ENCODE measurements around the gene NPLOC4.

NPLOC4 gene

DNA sequence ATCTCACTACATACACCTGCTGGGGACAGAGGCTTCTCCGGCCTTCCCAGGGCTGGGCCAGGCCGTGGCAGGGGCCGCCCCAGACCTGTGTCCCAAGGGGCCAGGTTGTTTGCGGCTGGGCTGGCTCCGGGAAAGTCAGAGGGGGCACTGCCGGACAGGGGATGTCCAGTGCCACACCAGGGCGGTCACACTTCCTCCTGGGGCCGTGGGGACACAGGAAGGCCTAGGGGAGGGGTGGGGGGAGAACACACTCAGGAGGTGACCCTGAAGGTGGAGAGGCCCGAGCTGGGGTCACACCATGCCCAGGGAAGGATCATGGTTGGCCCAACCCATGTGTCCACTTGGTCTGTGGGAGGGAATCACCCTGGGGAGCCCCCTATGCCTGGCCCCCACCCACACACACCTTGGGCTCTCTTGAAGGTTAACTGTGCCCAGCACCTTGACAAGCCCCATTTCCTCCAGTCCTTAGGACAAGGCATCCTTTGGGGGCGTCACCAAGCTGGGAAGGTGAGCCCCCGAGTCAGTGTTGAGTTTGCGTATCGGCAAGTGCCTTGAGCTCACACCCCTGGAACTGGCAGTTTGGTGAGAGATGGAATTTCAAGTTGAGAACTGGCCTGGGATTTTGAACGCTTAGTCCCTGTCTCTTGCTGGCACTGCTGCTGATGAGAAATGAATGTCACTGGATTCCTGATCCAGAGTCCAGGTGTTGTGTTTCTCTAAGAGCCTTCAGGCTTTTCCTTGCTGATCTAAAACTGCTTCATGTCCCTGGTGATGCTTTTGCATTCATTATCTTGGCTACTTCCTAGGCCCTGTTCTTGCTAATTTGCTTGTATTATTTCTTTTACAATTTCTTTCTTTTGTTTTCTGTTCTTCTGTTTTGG lies 116.7 kb downstream of the NPLOC4 start:
- TF ChIP-seq, protein P1, sequence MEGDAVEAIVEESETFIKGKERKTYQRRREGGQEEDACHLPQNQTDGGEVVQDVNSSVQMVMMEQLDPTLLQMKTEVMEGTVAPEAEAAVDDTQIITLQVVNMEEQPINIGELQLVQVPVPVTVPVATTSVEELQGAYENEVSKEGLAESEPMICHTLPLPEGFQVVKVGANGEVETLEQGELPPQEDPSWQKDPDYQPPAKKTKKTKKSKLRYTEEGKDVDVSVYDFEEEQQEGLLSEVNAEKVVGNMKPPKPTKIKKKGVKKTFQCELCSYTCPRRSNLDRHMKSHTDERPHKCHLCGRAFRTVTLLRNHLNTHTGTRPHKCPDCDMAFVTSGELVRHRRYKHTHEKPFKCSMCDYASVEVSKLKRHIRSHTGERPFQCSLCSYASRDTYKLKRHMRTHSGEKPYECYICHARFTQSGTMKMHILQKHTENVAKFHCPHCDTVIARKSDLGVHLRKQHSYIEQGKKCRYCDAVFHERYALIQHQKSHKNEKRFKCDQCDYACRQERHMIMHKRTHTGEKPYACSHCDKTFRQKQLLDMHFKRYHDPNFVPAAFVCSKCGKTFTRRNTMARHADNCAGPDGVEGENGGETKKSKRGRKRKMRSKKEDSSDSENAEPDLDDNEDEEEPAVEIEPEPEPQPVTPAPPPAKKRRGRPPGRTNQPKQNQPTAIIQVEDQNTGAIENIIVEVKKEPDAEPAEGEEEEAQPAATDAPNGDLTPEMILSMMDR (IDR thresholded peaks at IDR 0.05; ENCODE audit: borderline replicate concordance, control extremely low read depth, extremely low read depth, insufficient read depth, missing control alignments), result no peak
- in situ Hi-C loops (cut with MboI; ENCODE audit: low sequenced_read_pairs, unreplicated experiment), result no loop called here
- DNase-seq (ENCODE audit: low spot score), result no peak

DNA sequence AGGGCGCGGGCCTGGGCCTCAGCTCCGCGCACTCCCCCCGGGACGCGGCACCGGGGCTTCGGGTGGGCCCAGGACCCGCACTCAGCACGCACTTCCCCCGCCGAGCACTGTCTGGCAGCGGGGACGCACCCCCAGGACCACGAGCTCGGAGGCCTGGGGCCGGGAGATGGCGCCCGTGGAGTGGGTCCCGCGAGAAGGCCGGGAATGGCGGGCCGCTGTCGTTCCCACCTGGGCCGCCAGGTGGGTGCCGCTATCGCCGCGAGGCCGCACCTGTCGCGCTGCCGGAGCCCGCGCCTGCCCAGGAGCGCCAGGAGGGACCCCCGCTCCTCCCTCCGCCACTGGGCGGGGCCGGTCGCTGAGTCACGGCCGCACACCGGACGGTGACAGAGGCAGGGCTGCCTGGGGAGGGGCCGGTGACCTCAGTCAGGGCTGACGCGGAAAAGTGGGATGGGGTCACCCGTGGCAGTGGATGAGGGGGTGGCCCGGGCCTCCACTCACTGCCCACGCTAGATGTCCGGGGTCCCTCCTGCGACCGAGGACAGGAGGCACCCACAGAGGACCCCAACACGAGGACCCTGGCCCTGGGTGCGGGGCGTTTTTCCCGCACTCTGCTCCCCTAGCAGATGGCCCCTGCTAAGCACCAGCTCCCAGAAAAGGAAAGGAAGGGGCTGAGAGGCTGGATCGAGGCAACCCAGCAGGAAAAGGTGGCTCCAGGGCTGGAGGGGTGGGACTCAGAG lies 117.5 kb downstream of the NPLOC4 start:
- TF ChIP-seq, protein P1 (IDR thresholded peaks at IDR 0.05; ENCODE audit: borderline replicate concordance, control extremely low read depth, extremely low read depth, insufficient read depth, missing control alignments), result peak; percentile 36
- DNase-seq (ENCODE audit: low spot score), result peak; percentile 83
- in situ Hi-C loops (cut with MboI; ENCODE audit: low sequenced_read_pairs, unreplicated experiment), result no loop called here

DNA sequence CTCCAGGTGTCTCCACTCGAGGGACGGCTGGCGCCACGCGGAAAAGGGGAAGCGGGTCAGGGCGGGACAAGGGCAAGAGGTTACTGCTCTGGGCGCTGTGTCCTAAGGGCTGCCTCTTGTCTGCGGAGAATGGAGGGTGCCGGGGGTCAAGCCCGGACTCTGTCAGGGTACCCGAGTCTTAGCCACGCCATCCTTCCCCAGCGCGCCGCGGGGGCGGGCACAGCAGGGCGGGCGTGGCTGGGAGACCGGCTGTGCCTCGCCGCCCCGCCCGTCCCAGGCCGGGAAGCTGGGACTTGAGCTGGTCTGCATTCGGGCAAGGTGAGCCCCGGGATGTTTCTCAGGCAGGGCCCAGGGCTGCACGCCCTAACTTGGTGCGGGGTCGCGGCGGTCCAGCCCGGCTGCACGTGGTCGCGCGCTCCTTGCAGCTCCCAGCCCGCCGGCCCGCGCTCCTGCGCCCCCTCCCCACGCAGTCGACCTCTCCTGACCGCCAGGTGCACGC lies 118.1 kb downstream of the NPLOC4 start:
- in situ Hi-C loops (cut with MboI; ENCODE audit: low sequenced_read_pairs, unreplicated experiment), result no loop called here
- peak; percentile 72 for DNase-seq (ENCODE audit: low spot score)
- TF ChIP-seq, protein P1 (IDR thresholded peaks at IDR 0.05; ENCODE audit: borderline replicate concordance, control extremely low read depth, extremely low read depth, insufficient read depth, missing control alignments), result no peak

DNA sequence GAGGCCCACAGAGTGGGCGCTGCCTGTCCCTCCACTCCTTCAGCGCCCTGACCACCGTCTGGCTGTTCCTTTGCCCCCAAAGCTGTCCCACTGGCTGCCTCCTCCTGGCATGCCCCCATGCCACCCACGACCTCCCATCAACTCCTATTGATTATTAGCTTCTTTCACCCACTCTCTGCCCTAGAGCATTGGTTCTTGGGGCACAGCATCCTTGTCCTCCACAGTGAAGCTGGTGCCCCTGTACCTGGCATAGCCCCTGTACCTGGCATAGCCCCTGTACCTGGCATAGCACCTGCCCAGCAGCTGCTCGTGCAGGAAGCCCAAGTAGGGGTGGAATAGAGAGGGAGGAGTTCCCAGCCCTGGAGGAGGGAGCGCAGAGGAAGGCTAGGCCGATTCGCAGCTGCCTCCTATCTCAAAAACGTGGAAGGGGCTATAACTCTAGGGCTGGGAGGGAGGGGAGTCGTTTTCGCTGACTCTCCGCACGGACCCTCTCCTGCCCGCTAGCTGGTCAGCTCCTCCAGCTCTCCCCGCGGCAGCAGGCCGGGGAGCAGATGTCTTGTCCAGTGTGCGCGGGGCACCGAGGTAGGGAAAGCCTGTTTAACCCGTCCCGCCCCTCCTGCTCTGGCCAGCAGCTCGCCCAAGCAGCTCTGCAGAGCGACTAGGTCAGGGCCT lies 118.7 kb downstream of the NPLOC4 start:
- DNase-seq (ENCODE audit: low spot score), result no peak
- TF ChIP-seq, protein P1 (IDR thresholded peaks at IDR 0.05; ENCODE audit: borderline replicate concordance, control extremely low read depth, extremely low read depth, insufficient read depth, missing control alignments), result no peak

DNA sequence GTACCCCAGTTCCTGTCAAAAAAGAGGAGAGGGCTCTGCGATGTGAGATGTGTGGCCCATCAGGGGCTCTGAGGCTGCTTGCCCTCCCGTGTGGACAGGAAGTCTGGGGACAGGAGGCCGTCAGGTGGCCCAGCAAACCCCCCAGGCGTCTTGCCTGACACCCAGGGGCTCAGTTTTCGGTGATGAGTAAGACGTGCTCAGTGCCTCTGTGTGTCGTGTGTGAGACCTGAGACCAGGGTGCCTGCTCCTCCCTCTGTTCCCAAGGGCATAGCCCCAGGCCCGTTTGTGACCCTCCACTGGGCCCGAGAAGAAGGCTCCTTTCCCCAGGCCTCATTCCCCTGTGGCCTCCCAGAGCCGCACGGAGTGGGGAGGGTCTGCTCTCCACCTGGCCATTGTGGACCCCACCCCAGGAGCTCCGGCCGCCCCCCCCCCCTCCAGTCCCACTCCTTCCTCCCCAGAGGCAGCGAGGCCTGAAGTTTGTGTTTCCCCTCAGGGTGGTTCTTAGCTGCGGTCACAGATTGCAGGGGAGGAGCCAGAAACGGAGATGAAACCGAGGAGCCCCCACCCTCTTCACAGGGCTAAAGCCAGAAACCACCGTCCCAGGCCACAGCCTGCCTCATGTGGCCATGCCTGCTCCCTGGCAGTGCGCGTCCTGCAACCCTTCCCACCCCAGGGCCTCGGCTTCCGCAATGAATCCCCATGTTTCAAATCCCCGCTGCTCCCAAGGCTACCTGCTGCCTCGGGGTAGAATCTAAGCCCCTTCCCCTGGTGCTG lies 119.4 kb downstream of the NPLOC4 start:
- in situ Hi-C loops (cut with MboI; ENCODE audit: low sequenced_read_pairs, unreplicated experiment), result no loop called here
- TF ChIP-seq, protein P1 (IDR thresholded peaks at IDR 0.05; ENCODE audit: borderline replicate concordance, control extremely low read depth, extremely low read depth, insufficient read depth, missing control alignments), result no peak
- DNase-seq (ENCODE audit: low spot score), result peak; percentile 91

More for the DNA sequence above, 118.7 kb downstream of the NPLOC4 start:
- in situ Hi-C loops (cut with MboI; ENCODE audit: low sequenced_read_pairs, unreplicated experiment), result no loop called here
